HG03175 (cell line): ENCODE measurements around the gene MCM8.

Experiments used
- ATAC-seq: cut with Tn5 transposase; IDR thresholded peaks from one replicate; pipeline ENCODE4 v1.9.1; 2021; ENCODE audit warnings: mild to moderate bottlenecking, moderate library complexity; ENCODE audit not compliant: unreplicated experiment

The MCM8 gene

GRCh38 chr20:6040540-6040939, 90.1 kb downstream of the MCM8 start:
- ATAC-seq, result no peak

DNA sequence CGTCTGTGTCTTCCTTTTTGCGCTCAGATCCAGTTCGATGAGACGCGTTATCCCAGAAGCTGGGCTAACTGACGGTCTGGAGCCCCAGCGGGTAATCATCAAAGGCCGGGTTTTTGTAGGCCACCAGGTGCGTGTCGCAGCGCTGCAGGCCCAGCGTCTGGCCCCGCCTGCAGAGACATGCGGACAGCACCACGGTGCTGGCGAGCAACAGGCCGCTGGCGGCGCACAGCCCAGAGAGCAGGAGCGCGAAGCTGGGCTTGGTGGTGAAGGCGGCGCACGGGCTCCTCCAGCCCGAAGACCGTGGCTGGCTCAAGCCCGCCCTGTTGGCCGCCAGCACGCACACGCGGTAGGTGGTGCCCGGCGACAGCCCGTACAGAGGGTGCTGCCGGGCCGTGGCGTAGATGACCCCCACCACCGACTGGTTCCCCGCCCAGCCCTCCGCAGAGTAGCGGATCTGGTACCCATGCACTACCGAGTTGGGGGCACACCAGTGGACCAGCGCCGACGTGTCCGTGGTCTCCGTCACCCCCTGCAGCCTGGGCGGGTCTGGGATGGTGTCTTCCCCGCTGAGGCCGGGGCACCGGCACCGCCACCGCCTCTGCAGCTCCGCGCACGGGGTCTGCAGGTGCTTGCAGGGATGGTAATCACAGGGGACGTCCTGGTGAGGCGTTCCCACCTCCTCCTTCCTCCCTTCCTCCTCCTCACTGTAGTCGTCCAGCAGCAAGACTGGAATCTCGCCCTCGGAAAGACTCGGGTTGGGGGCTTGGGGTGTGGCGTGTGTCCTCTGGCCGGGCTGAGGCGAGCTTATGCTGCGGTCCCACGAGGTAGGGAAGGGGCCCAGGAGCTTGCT, 90.7 kb downstream of the MCM8 start:
- ATAC-seq, result no peak

DNA sequence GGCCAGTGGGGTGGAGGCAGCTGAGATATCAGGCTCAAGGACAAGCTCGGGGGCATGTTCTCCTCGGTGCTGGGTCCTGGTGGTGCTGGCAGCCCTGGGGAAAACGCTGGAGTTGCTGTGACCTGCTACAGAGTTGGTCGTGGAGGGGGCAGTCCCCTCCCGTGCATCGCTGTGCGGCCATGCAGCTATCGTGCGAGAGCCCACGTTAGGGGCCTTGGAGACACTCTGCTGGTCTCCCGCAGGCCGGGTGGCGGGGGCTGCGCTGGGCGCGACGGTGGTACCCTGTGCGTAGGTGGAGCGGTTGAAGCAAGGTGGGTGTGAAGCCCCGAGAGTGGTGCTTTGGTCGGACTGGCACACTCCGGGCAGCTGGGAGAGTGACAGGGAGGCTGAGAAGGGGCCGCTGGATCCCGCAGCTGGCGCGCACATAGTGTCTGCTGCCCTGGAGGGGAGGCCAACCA, 91.4 kb downstream of the MCM8 start:
- ATAC-seq, result no peak

DNA sequence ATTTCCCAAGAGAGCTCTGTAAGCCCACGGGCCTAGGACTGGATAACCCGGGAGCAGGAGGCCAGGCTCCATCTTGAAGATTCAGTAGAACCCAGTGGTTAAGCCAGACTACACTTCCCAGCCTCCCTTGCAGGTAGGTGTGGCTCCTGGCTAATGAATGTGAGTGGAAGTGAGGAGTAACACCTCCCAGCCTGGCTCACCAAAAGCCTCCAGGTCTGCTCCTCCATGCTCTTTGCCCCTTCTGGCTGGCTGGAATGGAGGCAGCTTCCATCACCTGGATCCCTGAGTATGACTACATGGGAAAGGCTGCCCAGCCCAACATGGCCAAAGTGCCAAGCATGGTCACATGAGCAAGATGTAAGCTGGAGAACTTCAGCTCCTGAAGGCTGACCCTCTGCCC, 93.7 kb downstream of the MCM8 start:
- no peak for ATAC-seq

- no peak for ATAC-seq
Measured at GRCh38 chr20:6045566-6045965, 95.1 kb downstream of the MCM8 start.

DNA sequence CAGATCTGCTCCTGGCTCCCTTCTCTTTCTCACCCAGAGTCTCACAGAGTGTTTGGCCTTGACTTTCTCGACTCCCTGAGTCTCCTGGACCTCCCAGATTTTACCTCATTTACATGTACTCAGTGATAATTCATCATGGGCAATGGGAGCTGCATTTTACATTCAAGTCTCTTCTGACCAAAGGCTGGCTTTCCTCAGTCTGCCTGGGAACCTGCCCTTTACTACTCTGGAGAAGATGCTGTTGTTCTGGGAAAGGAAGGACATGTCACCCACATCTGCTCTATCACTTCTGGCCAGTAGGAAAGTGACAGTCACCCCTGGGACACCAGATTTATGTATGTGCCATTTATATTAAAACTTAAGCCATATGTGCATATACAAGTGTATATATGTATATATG, 96.0 kb downstream of the MCM8 start:
- no peak for ATAC-seq

- ATAC-seq, result no peak
Measured at GRCh38 chr20:6048391-6048790, 97.9 kb downstream of the MCM8 start.
